Activated B cell treated with CpG ODN at 0.5 μM for 24 hours (primary cell): ENCODE results near the gene CABP7. TPM values are rescaled to one million over a fixed set of nuclear protein-coding genes. Genes with fewer than 3 reads are reported as not detected.

Experiments
- ATAC-seq: fragments of 200-7000 bp; cut with Tn5 transposase; one replicate; pipeline ENCODE4 v1.10.0; 2021; ENCODE audit warnings: low read depth, mild to moderate bottlenecking, moderate library complexity
- CTCF ChIA-PET: fragments of 350-600 bp; sonication (Branson Sonifier 250); formaldehyde crosslinking; loops from one replicate; lab custom pipeline; 2021; ENCODE audit warnings: antibody characterized with exemption; lab: Charles Lee
- POLR2A ChIA-PET: fragments of 350-600 bp; sonication (Branson Sonifier 250); formaldehyde crosslinking; loops from one replicate; lab custom pipeline; 2021; ENCODE audit warnings: antibody characterized with exemption; lab: Charles Lee
- DNase-seq: peaks from one replicate; pipeline ENCODE4 v3.0.0; 2022
- H3K27ac Mint-ChIP-seq: one replicate; pipeline ENCODE4 v1.8.0; 2020; ENCODE audit warnings: mixed read lengths
- H3K27me3 Mint-ChIP-seq: one replicate; pipeline ENCODE4 v1.8.0; 2021; ENCODE audit warnings: mixed read lengths
- H3K36me3 Mint-ChIP-seq: one replicate; pipeline ENCODE4 v1.8.0; 2021; ENCODE audit warnings: low read depth, mixed read lengths
- H3K4me1 Mint-ChIP-seq: one replicate; pipeline ENCODE4 v1.8.0; 2021; ENCODE audit warnings: mixed read lengths
- H3K4me3 Mint-ChIP-seq: one replicate; pipeline ENCODE4 v1.8.0; 2020; ENCODE audit warnings: mild to moderate bottlenecking, mixed read lengths
- H3K9me3 Mint-ChIP-seq: one replicate; pipeline ENCODE4 v1.8.0; 2020; ENCODE audit warnings: mixed read lengths
- intact Hi-C: fragments of 100-400 bp; cut with micrococcal nuclease; formaldehyde crosslinking; loops from one replicate; pipeline ENCODE4 v1.15.1; 2024
- total RNA-seq: library from RNA; stranded (reverse); gene quantifications from 2 replicates; pipeline ENCODE4 v1.2.3, GENCODE V29; 2022
- TF ChIP-seq, protein P1 (sequence below): fragments of 200-600 bp; IDR thresholded peaks from one replicate; pipeline ENCODE4 v1.8.0; 2022; ENCODE audit warnings: antibody characterized with exemption, mild to moderate bottlenecking

CABP7 gene
- total RNA-seq, 1 donor from 2014 or later: 0.07 TPM

DNA sequence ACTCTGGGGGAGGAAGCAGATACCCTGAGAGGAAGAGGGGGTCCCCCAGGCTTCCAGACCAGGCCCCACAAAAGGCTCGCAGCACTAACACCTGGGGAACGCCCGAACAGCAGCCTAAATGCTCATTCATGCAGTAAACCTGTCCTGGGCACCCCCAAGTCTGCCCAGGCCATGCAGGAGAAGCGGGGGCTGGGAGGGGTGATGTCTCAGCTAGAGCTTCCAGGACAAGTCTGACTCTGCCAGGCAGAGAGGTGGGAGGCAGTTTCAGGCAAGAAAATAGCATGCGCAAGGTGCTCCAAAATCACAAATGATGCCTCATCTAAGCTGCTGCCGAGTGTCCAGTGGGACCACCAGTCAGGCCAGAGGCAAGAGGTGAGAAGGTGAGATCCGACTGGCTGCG is 14.6 kb downstream of the CABP7 start:
- ChIA-PET POLR2A (interaction anchor here (0.7 kb wide), 1 partner anchor 32 kb away, joined by 3 read pairs; the partner anchor contains the start of genes UQCR10 and ZMAT5), CTCF (no interaction called here)
- peaks cover 38% of the 10 kb centered on the region for H3K36me3 Mint-ChIP-seq

DNA sequence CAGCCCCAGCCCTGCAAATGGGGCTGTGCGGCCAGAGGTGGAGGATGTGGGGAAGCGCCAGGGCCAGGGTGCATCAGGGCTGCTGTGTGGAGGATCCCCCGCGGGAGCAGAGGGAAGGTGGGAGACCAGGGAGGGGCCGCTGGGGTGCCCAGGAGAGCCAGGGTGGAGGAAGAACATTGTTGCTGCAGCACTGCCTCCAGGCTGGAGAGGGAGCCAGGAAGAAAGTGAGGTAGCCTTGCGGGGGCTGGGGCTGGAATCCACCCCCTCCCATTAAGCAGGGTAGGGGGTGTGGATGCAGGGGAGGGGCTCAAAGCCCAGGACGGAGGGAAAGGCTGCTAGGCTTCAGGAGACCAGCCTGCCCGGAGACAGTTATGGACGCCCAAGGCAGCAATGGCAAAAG is 15.0 kb downstream of the CABP7 start:
- POLR2A ChIA-PET: no interaction called here
- H3K36me3 Mint-ChIP-seq: peaks cover 41% of the 10 kb centered on the region
- no peak overlapping the region for H3K27ac Mint-ChIP-seq
- DNase-seq: no peak
- ATAC-seq: no peak
- intact Hi-C loops: no loop called here
- CTCF ChIA-PET: no interaction called here
- H3K4me1 Mint-ChIP-seq: peaks cover 3% of the 10 kb centered on the region
- no peaks in the 10 kb centered on the region for H3K27me3 Mint-ChIP-seq
- no peaks in the 10 kb centered on the region for H3K9me3 Mint-ChIP-seq
- H3K4me3 Mint-ChIP-seq: no peak overlapping the region
- TF ChIP-seq, protein P1, sequence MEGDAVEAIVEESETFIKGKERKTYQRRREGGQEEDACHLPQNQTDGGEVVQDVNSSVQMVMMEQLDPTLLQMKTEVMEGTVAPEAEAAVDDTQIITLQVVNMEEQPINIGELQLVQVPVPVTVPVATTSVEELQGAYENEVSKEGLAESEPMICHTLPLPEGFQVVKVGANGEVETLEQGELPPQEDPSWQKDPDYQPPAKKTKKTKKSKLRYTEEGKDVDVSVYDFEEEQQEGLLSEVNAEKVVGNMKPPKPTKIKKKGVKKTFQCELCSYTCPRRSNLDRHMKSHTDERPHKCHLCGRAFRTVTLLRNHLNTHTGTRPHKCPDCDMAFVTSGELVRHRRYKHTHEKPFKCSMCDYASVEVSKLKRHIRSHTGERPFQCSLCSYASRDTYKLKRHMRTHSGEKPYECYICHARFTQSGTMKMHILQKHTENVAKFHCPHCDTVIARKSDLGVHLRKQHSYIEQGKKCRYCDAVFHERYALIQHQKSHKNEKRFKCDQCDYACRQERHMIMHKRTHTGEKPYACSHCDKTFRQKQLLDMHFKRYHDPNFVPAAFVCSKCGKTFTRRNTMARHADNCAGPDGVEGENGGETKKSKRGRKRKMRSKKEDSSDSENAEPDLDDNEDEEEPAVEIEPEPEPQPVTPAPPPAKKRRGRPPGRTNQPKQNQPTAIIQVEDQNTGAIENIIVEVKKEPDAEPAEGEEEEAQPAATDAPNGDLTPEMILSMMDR: no peak

More for the DNA sequence above, 14.6 kb downstream of the CABP7 start:
- peaks cover 3% of the 10 kb centered on the region for H3K4me1 Mint-ChIP-seq
- ATAC-seq (no peak), DNase-seq (no peak)
- H3K27me3 Mint-ChIP-seq: no peaks in the 10 kb centered on the region
- no peak overlapping the region for H3K27ac Mint-ChIP-seq
- intact Hi-C loops: no loop called here
- TF ChIP-seq, protein P1: no peak
- no peak overlapping the region for H3K4me3 Mint-ChIP-seq
- no peaks in the 10 kb centered on the region for H3K9me3 Mint-ChIP-seq

DNA sequence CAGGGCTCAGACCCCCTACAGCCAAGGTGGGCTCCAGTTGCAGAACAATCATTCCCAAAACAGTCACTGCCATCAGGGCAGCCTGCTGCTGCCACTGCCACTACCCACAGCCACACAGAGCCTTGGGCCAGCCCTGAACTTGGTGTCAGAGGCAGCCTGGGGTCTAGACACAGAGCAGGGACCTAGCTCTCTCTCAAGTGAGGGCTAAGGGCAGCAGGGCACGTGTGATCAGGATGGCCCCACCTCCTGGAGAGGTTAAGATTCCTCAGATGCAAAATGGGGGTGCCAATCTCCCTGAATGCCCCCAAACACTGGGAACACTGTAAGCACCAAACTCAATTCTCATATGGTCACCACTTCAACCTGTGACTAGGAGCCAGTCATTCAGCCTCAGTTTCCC is 15.6 kb downstream of the CABP7 start:
- no peak for DNase-seq
- Mint-ChIP-seq H3K4me1 (peaks cover 3% of the 10 kb centered on the region), H3K27me3 (no peaks in the 10 kb centered on the region), H3K4me3 (no peak overlapping the region), H3K36me3 (peaks cover 45% of the 10 kb centered on the region), H3K9me3 (no peaks in the 10 kb centered on the region), H3K27ac (no peak overlapping the region)
- TF ChIP-seq, protein P1: no peak
- intact Hi-C loops: no loop called here
- ATAC-seq: no peak
- POLR2A ChIA-PET: no interaction called here
- CTCF ChIA-PET: no interaction called here

DNA sequence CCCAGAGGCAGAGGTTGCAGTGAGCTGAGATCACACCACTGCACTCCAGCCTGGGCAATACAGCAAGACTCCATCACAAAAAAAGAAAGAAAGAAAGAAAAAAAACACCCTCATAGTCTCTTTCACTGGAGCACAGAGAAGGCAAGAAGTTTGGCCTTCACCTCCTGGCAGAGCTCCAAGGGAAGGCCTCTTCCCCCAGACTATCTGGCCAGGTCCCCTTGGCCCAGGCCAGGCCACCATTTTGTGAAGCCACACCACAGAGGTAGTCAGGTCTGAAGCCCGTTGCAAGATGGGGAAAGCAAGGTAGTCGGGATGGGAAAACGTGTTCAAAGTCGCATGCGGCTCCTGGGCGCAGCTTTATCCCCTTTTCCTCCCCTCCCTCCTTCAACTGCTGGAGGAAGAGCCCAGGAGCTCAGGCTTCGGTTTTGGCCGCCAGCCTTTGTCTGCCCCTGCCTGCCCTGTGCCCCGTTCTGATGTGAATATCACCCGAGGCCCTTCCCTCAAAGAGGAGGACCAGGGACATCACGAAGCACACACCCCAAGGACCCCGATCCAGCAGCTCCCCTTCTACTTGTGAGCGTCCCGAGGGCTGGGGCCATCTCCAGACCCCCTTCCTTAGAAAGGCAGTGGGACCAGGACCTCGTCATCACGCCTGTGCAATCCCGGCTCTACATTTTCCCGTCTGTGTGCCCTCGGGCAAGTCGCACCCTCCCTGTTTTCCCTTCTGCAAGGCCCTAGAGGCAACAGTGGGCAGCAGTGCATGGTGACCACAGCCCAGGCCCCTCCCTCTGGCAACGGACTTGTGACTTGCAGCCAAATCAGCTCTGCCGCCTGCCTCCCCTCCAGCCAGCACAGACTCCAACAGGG is 17.7 kb downstream of the CABP7 start:
- Mint-ChIP-seq H3K4me1 (peaks cover 3% of the 10 kb centered on the region), H3K36me3 (peaks cover 46% of the 10 kb centered on the region), H3K4me3 (no peak overlapping the region), H3K27me3 (no peaks in the 10 kb centered on the region), H3K9me3 (no peaks in the 10 kb centered on the region), H3K27ac (no peak overlapping the region)
- ChIA-PET POLR2A (no interaction called here), CTCF (no interaction called here)
- intact Hi-C loops: no loop called here
- TF ChIP-seq, protein P1: no peak
- no peak for ATAC-seq
- no peak for DNase-seq

DNA sequence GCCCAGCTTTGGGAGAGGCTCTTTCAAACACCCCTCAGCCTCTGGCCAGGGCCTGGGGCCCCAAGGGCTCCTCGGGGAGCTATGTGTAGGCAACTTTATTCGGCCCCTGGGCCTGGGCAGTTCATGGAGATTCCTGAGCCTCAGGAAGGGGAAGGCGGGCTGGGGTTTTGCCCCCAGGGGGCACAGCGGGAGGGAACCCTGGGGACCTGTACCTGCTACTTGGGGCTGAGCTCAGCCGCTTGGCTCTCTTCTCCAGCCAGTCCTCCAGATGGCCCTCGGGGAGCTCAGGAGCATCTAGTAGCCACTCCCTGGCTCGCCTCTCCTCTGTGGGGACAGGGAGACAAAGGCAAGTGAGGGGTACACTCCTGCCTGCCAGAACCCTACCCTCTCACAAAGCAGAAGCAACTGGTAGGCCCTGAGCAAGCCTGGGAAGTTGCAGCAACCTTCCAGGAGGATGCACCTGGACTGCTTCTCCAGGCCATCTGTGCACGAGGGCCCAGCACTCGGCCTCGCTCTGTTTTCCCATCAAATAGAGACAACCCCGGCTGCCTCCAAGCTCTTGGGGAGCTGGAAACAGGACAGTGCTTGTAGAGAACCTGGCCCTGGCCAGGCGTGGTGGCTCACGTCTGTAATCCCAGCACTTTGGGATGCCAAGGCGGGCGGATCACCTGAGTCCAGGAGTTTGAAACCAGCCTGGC is 18.5 kb downstream of the CABP7 start:
- Mint-ChIP-seq H3K9me3 (no peaks in the 10 kb centered on the region), H3K27ac (no peak overlapping the region), H3K36me3 (peaks cover 46% of the 10 kb centered on the region), H3K27me3 (no peaks in the 10 kb centered on the region), H3K4me1 (peaks cover 3% of the 10 kb centered on the region), H3K4me3 (no peak overlapping the region)
- POLR2A ChIA-PET: no interaction called here
- DNase-seq (no peak), ATAC-seq (no peak)
- intact Hi-C loops: no loop called here
- CTCF ChIA-PET: no interaction called here
- TF ChIP-seq, protein P1: no peak
